Measurements from ENCODE around the gene SYNE1.

GRCh38 chr6:152605342-152605741 lies 31.8 kb downstream of the SYNE1 start:
- TF ChIP-seq CTCF (conservative IDR thresholded peaks at IDR 0.05), result no peak
- TF ChIP-seq ZFX (IDR thresholded peaks at IDR 0.05), result no peak

All from C4-2B (cell line).